Uterus (tissue), 2 donors: ENCODE results near the gene SHROOM3.

Experiments
- CTCF ChIP-seq, 4 experiments: fragments of 200-600 bp in 2 of 4; fragments of 450-650 bp in 2 of 4; sonication (generic) in 2 of 4; IDR thresholded peaks; one replicate each; pipeline ENCODE4 v1.5.1; 2016 to 2019; ENCODE audit warnings: antibody characterized with exemption in 4 of 4, mild to moderate bottlenecking in 2 of 4, moderate library complexity in 1 of 4
- POLR2A ChIP-seq, 2 donors: fragments of 450-650 bp; IDR thresholded peaks; one replicate each; pipeline ENCODE4 v1.6.1; 2016; ENCODE audit warnings: antibody characterized with exemption in 2 of 2, mild to moderate bottlenecking in 1 of 2, moderate library complexity in 1 of 2

GRCh38 chr4:76420762-76421581 is 14.1 kb upstream of the SHROOM3 start, which contains the start of gene CCDC158:
- TF ChIP-seq POLR2A (IDR thresholded peaks at IDR 0.05) (no peak), CTCF (IDR thresholded peaks at IDR 0.05) (no peak)
